LNCaP clone FGC (cell line): ENCODE results near the gene FLNB.

Experiments
- DNase-seq: peaks from one replicate; pipeline ENCODE4 v3.0.0-alpha.2; 2011; ENCODE audit warnings: low read depth
- H3K4me3 ChIP-seq: 2 replicates; pipeline ENCODE4 v1.5.1; 2011; ENCODE audit warnings: mild to moderate bottlenecking, low read depth, low read length, control low read depth
- TF ChIP-seq, protein P1 (sequence below): IDR thresholded peaks from 2 replicates; pipeline ENCODE4 v1.5.1; 2012; ENCODE audit warnings: mild to moderate bottlenecking; ENCODE audit not compliant: control insufficient read depth, insufficient read depth; ENCODE audit errors: extremely low read depth

Gene FLNB

DNA sequence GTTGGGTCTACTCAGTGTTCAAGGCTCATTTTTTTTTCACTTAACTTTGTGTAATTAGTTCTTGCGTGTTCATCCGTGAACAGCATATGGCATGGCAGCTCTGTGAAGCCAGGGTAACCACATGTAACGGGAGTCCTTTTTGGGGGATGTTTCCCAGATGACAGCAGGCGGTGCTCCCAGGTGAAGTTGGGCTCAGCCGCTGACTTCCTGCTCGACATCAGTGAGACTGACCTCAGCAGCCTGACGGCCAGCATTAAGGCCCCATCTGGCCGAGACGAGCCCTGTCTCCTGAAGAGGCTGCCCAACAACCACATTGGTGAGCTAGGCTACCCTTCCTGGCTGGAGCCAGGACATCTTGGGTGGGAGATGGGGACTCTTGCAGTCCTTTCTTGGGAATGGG, 139.8 kb downstream of the FLNB start:
- no peak overlapping the region for H3K4me3 ChIP-seq
- TF ChIP-seq, protein P1, sequence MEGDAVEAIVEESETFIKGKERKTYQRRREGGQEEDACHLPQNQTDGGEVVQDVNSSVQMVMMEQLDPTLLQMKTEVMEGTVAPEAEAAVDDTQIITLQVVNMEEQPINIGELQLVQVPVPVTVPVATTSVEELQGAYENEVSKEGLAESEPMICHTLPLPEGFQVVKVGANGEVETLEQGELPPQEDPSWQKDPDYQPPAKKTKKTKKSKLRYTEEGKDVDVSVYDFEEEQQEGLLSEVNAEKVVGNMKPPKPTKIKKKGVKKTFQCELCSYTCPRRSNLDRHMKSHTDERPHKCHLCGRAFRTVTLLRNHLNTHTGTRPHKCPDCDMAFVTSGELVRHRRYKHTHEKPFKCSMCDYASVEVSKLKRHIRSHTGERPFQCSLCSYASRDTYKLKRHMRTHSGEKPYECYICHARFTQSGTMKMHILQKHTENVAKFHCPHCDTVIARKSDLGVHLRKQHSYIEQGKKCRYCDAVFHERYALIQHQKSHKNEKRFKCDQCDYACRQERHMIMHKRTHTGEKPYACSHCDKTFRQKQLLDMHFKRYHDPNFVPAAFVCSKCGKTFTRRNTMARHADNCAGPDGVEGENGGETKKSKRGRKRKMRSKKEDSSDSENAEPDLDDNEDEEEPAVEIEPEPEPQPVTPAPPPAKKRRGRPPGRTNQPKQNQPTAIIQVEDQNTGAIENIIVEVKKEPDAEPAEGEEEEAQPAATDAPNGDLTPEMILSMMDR = no peak
- no peak for DNase-seq

DNA sequence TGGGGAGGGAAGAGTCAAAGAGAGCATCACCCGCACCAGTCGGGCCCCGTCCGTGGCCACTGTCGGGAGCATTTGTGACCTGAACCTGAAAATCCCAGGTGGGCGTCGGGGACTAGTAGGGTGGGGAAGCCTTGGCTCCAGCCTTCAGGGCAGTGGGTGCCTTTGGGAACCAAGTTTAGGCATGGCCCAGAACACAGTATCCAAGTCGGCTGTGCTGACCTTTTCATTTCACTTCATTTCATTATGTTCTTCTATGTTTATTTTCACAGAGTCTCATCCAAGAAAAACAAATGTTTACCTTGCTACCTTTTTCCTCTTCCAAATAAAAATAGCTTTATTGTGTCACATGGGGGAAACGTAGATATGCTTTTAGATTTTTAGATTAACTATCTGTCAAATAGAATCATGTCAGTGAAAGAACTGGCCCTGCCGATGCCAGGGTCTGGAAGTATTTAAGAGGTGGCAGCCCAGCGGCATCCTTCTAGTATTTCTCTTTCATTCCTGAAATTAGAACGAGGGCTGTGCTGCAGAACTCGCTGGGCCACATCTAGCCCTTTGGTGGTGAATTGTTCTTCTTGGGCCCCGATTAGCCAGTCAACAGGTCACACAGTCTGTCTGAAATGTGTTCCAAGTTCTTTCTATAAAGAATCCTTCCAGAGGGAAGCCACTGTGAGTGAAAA, 142.0 kb downstream of the FLNB start:
- peak; percentile 98 for DNase-seq
- peak overlapping the region; percentile 39 for H3K4me3 ChIP-seq
- TF ChIP-seq, protein P1 = no peak

DNA sequence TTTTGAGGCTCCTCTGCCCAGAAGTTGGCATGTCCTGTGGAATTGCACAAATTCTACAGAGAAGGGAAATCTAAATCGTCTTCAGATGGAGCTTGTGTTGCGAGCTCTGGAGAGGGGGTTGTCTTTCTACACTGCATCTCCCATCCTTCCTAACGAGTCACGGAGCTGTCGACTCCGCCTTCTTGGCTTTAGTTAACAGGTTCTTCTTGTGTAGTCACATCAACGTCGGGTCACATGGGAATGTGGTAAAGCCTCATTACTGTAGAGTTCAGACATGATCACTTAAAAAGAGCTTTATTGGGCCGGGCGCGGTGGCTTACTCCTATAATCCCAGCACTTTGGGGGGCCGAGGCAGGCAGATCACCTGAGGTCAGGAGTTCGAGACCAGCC, 142.6 kb downstream of the FLNB start:
- TF ChIP-seq, protein P1 = no peak

DNA sequence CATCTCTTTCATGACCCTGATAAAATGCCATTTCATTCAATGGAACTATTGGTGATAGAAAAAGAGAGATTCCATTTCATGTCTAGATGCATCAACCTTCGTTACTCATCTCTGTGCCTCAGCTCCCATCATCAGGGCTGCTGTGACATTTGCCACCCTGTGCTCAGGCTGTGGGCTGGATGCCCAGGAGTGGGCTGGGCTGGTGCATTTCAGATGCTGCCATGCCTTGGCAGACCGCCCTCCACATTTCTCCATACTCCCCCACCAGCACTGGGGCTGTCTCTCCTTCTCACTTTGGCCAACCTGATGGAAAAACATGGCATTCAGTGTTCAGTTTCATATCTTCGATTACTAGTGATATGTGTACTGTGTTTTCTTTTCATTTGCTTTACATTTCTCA, 143.4 kb downstream of the FLNB start:
- TF ChIP-seq, protein P1 = no peak
- no peak for DNase-seq
- no peak overlapping the region for H3K4me3 ChIP-seq

More for the DNA sequence above, 142.6 kb downstream of the FLNB start:
- H3K4me3 ChIP-seq = peak overlapping the region; percentile 39
- DNase-seq = peak; percentile 99

DNA sequence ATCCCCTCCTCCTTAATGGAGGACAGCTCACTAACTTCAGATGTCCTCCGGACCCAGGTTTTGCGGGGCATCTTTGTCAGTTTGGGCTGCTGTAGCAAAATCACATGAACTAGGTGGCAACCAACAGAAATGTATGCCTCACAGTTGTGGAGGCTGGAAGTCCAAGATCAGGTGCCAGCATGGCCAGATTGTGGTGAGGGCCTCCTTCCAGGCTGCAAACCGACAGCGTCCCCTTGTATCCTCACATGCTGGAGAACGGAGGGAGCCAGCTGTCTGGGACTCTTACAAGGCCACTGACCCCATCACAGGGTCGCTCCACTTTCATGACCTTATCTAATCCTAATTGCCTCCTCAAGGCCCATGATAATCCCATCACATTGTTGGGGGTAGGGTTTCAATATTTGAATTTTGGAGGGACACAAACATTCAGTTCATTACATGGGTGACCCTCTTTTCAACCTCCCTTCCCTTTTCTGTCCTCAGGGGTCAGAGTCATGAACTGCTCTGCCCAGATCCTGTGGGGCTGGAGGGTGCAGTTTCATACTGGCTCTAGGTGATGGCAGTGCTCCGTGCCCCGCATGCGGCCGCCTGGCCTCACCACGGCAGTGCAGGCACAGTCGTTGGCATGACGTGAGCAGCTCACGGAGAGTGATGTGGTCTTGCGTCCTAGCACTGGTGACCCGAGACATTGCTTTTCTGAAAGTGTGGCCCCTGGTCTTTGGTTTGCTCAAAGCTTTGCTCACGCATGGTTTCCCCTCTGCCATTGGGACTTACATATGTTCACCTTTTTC, 144.2 kb downstream of the FLNB start:
- TF ChIP-seq, protein P1 = no peak
- H3K4me3 ChIP-seq = no peak overlapping the region
- no peak for DNase-seq

DNA sequence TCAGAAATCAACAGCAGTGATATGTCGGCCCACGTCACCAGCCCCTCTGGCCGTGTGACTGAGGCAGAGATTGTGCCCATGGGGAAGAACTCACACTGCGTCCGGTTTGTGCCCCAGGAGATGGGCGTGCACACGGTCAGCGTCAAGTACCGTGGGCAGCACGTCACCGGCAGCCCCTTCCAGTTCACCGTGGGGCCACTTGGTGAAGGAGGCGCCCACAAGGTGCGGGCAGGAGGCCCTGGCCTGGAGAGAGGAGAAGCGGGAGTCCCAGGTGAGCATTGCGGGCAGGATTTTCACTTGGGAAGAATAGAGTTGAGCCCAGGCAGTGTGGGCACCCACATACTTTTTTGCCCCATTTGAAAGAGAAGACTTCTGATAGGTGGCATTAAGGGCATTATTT, 145.1 kb downstream of the FLNB start:
- no peak overlapping the region for H3K4me3 ChIP-seq
- TF ChIP-seq, protein P1 = no peak
- DNase-seq = no peak
